H1 (cell line): ENCODE measurements around the gene AP4B1. TPM values are rescaled to one million over a fixed set of nuclear protein-coding genes. Genes with fewer than 3 reads are reported as not detected.

Experiments used
- CTCF ChIA-PET: fragments of 300-600 bp; sonication (Branson Sonifier 250); formaldehyde crosslinking; loops from one replicate; lab custom pipeline; 2021; ENCODE audit not compliant: partially characterized antibody; lab: Charles Lee
- POLR2A ChIA-PET: fragments of 300-600 bp; sonication (Branson Sonifier 250); formaldehyde crosslinking; loops from one replicate; lab custom pipeline; 2021; ENCODE audit warnings: inconsistent platforms; ENCODE audit not compliant: partially characterized antibody; lab: Charles Lee
- DNase-seq, 2 experiments: peaks; one replicate each; pipeline versions ENCODE4 v3.0.0 to v3.0.0-alpha.2; 2010 to 2022; ENCODE audit warnings: low spot score in 2 of 2, low read depth in 1 of 2, mixed read lengths in 1 of 2
- FAIRE-seq: peaks from 2 replicates; lab custom pipeline; 2011; peaks lifted over from hg19 to GRCh38; lab: Jason Lieb, UNC
- H2AFZ ChIP-seq: 2 replicates; pipeline ENCODE4 v1.8.1; 2012; ENCODE audit warnings: low read length, inconsistent platforms
- H2AK5ac ChIP-seq: 2 replicates; pipeline ENCODE4 v1.6.1; 2013; ENCODE audit warnings: low read depth, low read length
- H2BK120ac ChIP-seq: replicated peaks from 2 replicates; pipeline ENCODE3; 2013; ENCODE audit warnings: low read depth, low read length, inconsistent platforms
- H2BK12ac ChIP-seq: 2 replicates; pipeline ENCODE4 v1.6.1; 2013; ENCODE audit warnings: low read depth, low read length
- H2BK15ac ChIP-seq: 2 replicates; pipeline ENCODE4 v1.6.1; 2013; ENCODE audit warnings: low read length
- H2BK20ac ChIP-seq: 2 replicates; pipeline ENCODE4 v1.6.1; 2013; ENCODE audit warnings: low read length
- H2BK5ac ChIP-seq: 2 replicates; pipeline ENCODE4 v1.6.1; 2013; ENCODE audit warnings: low read depth, low read length
- H3K14ac ChIP-seq: 2 replicates; pipeline ENCODE4 v1.6.1; 2013; ENCODE audit warnings: inconsistent platforms; ENCODE audit not compliant: insufficient read length
- H3K18ac ChIP-seq: 2 replicates; pipeline ENCODE4 v1.6.1; 2013; ENCODE audit warnings: low read length; ENCODE audit errors: extremely low read depth
- H3K23ac ChIP-seq: 2 replicates; pipeline ENCODE4 v1.6.1; 2013; ENCODE audit warnings: inconsistent platforms; ENCODE audit not compliant: insufficient read length
- H3K23me2 ChIP-seq: 2 replicates; pipeline ENCODE4 v1.6.1; 2013; ENCODE audit warnings: low read depth, low read length
- H3K27ac ChIP-seq: 2 replicates; pipeline ENCODE4 v1.6.1; 2011; ENCODE audit warnings: low read depth, low read length, inconsistent platforms
- H3K27me3 ChIP-seq, 4 experiments: replicated peaks in 1 of 4; 1 replicate in 1 of 4; 2 replicates in 3 of 4; pipeline versions ENCODE4 v1.6.1 to v1.8.1; 2011 to 2013; ENCODE audit warnings: low read length in 3 of 4, mild to moderate bottlenecking in 3 of 4, inconsistent platforms in 2 of 4, mixed read lengths in 2 of 4, moderate library complexity in 1 of 4; ENCODE audit not compliant: control insufficient read depth in 3 of 4, insufficient read depth in 3 of 4; ENCODE audit errors: extremely low read depth in 1 of 4
- H3K36me3 ChIP-seq, 4 experiments: 2 replicates each; pipeline versions ENCODE4 v1.6.1 to v1.8.1; 2011 to 2013; ENCODE audit warnings: mild to moderate bottlenecking in 4 of 4, low read length in 3 of 4, moderate library complexity in 2 of 4, control low read depth in 1 of 4, inconsistent platforms in 1 of 4; ENCODE audit not compliant: insufficient read depth in 4 of 4, control insufficient read depth in 2 of 4
- H3K4ac ChIP-seq: replicated peaks from 2 replicates; pipeline ENCODE3; 2013; ENCODE audit warnings: low read length, low read depth, mixed read lengths, inconsistent platforms; ENCODE audit not compliant: insufficient read length
- H3K4me1 ChIP-seq, 4 experiments: replicated peaks in 1 of 4; 1 replicate in 1 of 4; 2 replicates in 3 of 4; pipeline versions ENCODE4 v1.6.1 to v1.8.1; 2011 to 2013; ENCODE audit warnings: low read length in 3 of 4, inconsistent platforms in 2 of 4, mixed read lengths in 1 of 4; ENCODE audit not compliant: insufficient read depth in 4 of 4, control insufficient read depth in 3 of 4
- H3K4me2 ChIP-seq, 2 experiments: 2 replicates each; pipeline versions ENCODE4 v1.6.1 to v1.8.1; 2011 to 2013; ENCODE audit warnings: low read depth in 2 of 2, low read length in 2 of 2, control low read depth in 1 of 2, inconsistent platforms in 1 of 2, mild to moderate bottlenecking in 1 of 2; ENCODE audit not compliant: insufficient read depth in 1 of 2
- H3K4me3 ChIP-seq, 4 experiments: fragments of 200-600, 300-600 bp in 1 of 4; sonication (generic), shearing (Covaris generic), sonication (Bioruptor Twin) in 1 of 4; 2 replicates each; pipeline versions ENCODE4 v1.5.1 to v1.8.1; 2011 to 2016; ENCODE audit warnings: low read length in 4 of 4, low read depth in 3 of 4, control low read depth in 2 of 4, inconsistent platforms in 2 of 4, mild to moderate bottlenecking in 2 of 4, mixed read lengths in 1 of 4, moderate library complexity in 1 of 4; ENCODE audit not compliant: insufficient read depth in 2 of 4; ENCODE audit errors: extremely low read depth in 1 of 4
- H3K56ac ChIP-seq: replicated peaks from 2 replicates; pipeline ENCODE3; 2013; ENCODE audit warnings: low read depth, mild to moderate bottlenecking, mixed read lengths, low read length, inconsistent platforms; ENCODE audit not compliant: insufficient read length
- H3K79me1 ChIP-seq: 2 replicates; pipeline ENCODE4 v1.6.1; 2013; ENCODE audit warnings: low read depth, low read length, control low read depth
- H3K79me2 ChIP-seq, 2 experiments: 2 replicates each; pipeline versions ENCODE4 v1.6.1 to v1.8.1; 2012 to 2013; ENCODE audit warnings: low read length in 2 of 2, mild to moderate bottlenecking in 2 of 2, inconsistent platforms in 1 of 2; ENCODE audit not compliant: insufficient read depth in 2 of 2, control insufficient read depth in 1 of 2
- H3K9ac ChIP-seq, 4 experiments: replicated peaks in 1 of 4; 1 replicate in 1 of 4; 2 replicates in 3 of 4; pipeline versions ENCODE4 v1.6.1 to v1.8.1; 2011 to 2013; ENCODE audit warnings: low read depth in 3 of 4, low read length in 3 of 4, control low read depth in 2 of 4, mild to moderate bottlenecking in 2 of 4, moderate library complexity in 2 of 4, inconsistent platforms in 1 of 4; ENCODE audit errors: extremely low read depth in 1 of 4
- H3K9me3 ChIP-seq, 2 experiments: 2 replicates each; pipeline versions ENCODE4 v1.6.1 to v1.8.1; 2012 to 2013; ENCODE audit warnings: mild to moderate bottlenecking in 2 of 2, moderate library complexity in 2 of 2, control low read depth in 1 of 2, inconsistent platforms in 1 of 2, low read depth in 1 of 2, low read length in 1 of 2, mixed read lengths in 1 of 2; ENCODE audit not compliant: insufficient read depth in 2 of 2
- H4K20me1 ChIP-seq, 2 experiments: replicated peaks in 1 of 2; 2 replicates each; pipeline versions ENCODE3 to v1.8.1; 2011 to 2013; ENCODE audit warnings: inconsistent platforms in 2 of 2, low read length in 2 of 2, mild to moderate bottlenecking in 1 of 2; ENCODE audit not compliant: insufficient read depth in 2 of 2, control insufficient read depth in 1 of 2
- H4K5ac ChIP-seq: 2 replicates; pipeline ENCODE4 v1.6.1; 2013; ENCODE audit warnings: low read length, low read depth, mixed read lengths, inconsistent platforms; ENCODE audit not compliant: insufficient read length
- H4K8ac ChIP-seq: 2 replicates; pipeline ENCODE4 v1.8.0; 2013; ENCODE audit warnings: mild to moderate bottlenecking, moderate library complexity, low read length, inconsistent platforms; ENCODE audit not compliant: insufficient read depth; ENCODE audit errors: extremely low read depth
- H4K91ac ChIP-seq: replicated peaks from 2 replicates; pipeline ENCODE3; 2013; ENCODE audit warnings: low read length, mixed read lengths, inconsistent platforms; ENCODE audit not compliant: insufficient read length
- BACH1 ChIP-seq: IDR thresholded peaks from 2 replicates; pipeline ENCODE4 v1.6.1; 2012; ENCODE audit warnings: low read length, improper control_type of control experiment
- CTBP2 ChIP-seq: IDR thresholded peaks from 2 replicates; pipeline ENCODE4 v1.7.0; 2011; ENCODE audit warnings: borderline replicate concordance, mild to moderate bottlenecking, moderate library complexity, mixed read lengths, low read length; ENCODE audit not compliant: insufficient read depth, insufficient read length
- EGR1 ChIP-seq: IDR thresholded peaks from 2 replicates; pipeline ENCODE4 v1.6.1; 2011; ENCODE audit warnings: low read depth, low read length, borderline replicate concordance
- HDAC6 ChIP-seq: IDR thresholded peaks from one replicate; pipeline ENCODE4 v1.7.1; 2012; ENCODE audit warnings: low read depth, mild to moderate bottlenecking, inconsistent platforms, low read length, moderate library complexity
- JUN ChIP-seq: IDR thresholded peaks from 2 replicates; pipeline ENCODE4 v1.6.1; 2011; ENCODE audit warnings: low read depth, mild to moderate bottlenecking, improper control_type of control experiment, low read length
- KDM1A ChIP-seq: fragments of 200-600, 300-600 bp; sonication (generic); IDR thresholded peaks from 2 replicates; pipeline ENCODE4 v1.7.1; 2016; ENCODE audit warnings: mild to moderate bottlenecking, low read length, borderline replicate concordance
- KDM4A ChIP-seq: IDR thresholded peaks from one replicate; pipeline ENCODE4 v1.7.1; 2012; ENCODE audit warnings: low read depth, mild to moderate bottlenecking, moderate library complexity, low read length, inconsistent platforms; ENCODE audit not compliant: severe bottlenecking
- NRF1 ChIP-seq: IDR thresholded peaks from 2 replicates; pipeline ENCODE4 v1.6.1; 2011; ENCODE audit warnings: mild to moderate bottlenecking, low read depth, low read length, improper control_type of control experiment
- POLR2A ChIP-seq, 2 experiments: IDR thresholded peaks; 1 replicate in 1 of 2; 2 replicates in 1 of 2; pipeline ENCODE4 v1.6.1; 2011; ENCODE audit warnings: low read depth in 2 of 2, low read length in 2 of 2, mild to moderate bottlenecking in 2 of 2; ENCODE audit errors: control extremely low read depth in 1 of 2
- POLR2AphosphoS5 ChIP-seq: IDR thresholded peaks from 2 replicates; pipeline ENCODE4 v1.6.1; 2011; ENCODE audit warnings: low read depth, low read length
- SIN3A ChIP-seq, 2 experiments: IDR thresholded peaks in 1 of 2; conservative IDR thresholded peaks in 1 of 2; 2 replicates each; pipeline ENCODE4 v1.6.1; 2011 to 2012; ENCODE audit warnings: low read length in 2 of 2, improper control_type of control experiment in 1 of 2, low read depth in 1 of 2, mild to moderate bottlenecking in 1 of 2
- SIRT6 ChIP-seq: IDR thresholded peaks from one replicate; pipeline ENCODE4 v1.7.1; 2012; ENCODE audit warnings: low read length, inconsistent platforms
- SRF ChIP-seq: IDR thresholded peaks from 2 replicates; pipeline ENCODE4 v1.6.1; 2011; ENCODE audit warnings: mild to moderate bottlenecking, low read depth, low read length, moderate library complexity
- WGBS, 2 experiments: shearing (Covaris generic) in 1 of 2; methylation state at CpG; one replicate each; pipeline versions ENCODE4 v1.1.6 to v1.1.7; 2013 to 2015; ENCODE audit warnings: low lambda C conversion rate in 2 of 2, mixed read lengths in 2 of 2, inconsistent platforms in 1 of 2, low coverage in 1 of 2, missing lambda C conversion rate in 1 of 2; ENCODE audit not compliant: insufficient replicate concordance in 2 of 2, insufficient coverage in 1 of 2, insufficient read length in 1 of 2; ENCODE audit errors: extremely low coverage in 1 of 2, missing lambda C conversion rate in 1 of 2; 5-methylcytosine and 5-hydroxymethylcytosine counted together
- polyA plus RNA-seq, 7 experiments: library from polyadenylated mRNA; depleted of rRNA in 3 of 7; stranded (reverse) in 5 of 7; unstranded in 2 of 7; fragments of >200 nt in 5 of 7; fragments of 200-250 nt in 2 of 7; gene quantifications; 1 replicate in 5 of 7; 2 replicates in 1 of 7; 4 replicates in 1 of 7; pipeline versions ENCODE4 v1.2.1 to v1.2.3, GENCODE V29; 2011 to 2013; ENCODE audit warnings: missing spikeins in 2 of 7, mixed read lengths in 2 of 7
- total RNA-seq: library from RNA; stranded (reverse); fragmentation: NEBNext Ultra II Directional; extraction: Animal tissue kit (Norgen Biotek cat#: 25700); gene quantifications from 2 replicates; pipeline ENCODE4 v1.2.1, GENCODE V29; 2021

Gene AP4B1
- total and polyA plus RNA-seq, 2 of the 8 experiments (the other 6 are each of a cell fraction or from before 2014, with no cell fraction given) = 8.9 to 9.0 TPM

DNA sequence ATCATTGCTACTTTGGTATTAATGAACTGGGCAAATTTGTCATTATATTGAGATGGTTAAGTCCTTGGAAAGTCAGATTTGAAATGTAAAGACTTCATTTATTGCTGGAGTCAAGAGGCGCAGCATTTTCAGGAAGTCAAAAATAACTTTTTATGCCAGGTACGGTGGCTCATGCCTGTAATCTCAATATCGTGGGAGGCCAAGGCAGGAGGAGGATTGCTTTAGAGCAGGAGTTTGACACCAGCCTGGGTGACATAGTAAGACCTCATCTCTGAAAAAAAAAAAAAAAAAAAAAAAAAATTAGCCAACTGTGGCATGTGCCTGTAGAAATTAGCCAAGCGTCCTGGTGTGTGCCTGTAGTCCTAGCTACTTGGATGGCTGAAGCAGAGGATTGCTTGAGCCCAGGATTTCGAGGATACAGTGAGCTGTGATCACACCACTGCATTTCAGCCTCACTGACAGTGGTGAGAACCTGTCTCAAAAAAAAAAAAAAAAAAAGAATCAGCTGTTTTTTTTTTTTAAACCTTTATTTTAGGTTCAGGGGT, 30.0 kb upstream of the AP4B1 start:
- peaks cover 0 to 11% of the 10 kb centered on the region in 2 experiments for H4K20me1 ChIP-seq
- CTCF ChIA-PET = interaction anchor here (0.6 to 1.7 kb wide), 4 partner anchors 12 to 300 kb away, joined by 3 to 4 read pairs (median 3); no protein-coding TSS in a partner anchor

More for the DNA sequence above, 30.0 kb upstream of the AP4B1 start:
- Histone ChIP-seq H2AFZ (no peak overlapping the region), H3K56ac (no peak overlapping the region), H3K79me2 (peaks cover 23 to 95% of the 10 kb centered on the region in 2 experiments), H2BK20ac (no peak overlapping the region), H3K4me2 (no peak overlapping the region), H3K9ac (no peak overlapping the region), H4K5ac (no peak overlapping the region), H2BK120ac (no peak overlapping the region), H2BK5ac (no peak overlapping the region), H3K27me3 (no peaks in the 10 kb centered on the region), H3K36me3 (no peaks in the 10 kb centered on the region), H3K23me2 (peaks cover 8% of the 10 kb centered on the region; the same call in 1 of the 2 replicates), H3K27ac (no peak overlapping the region), H4K91ac (no peak overlapping the region), H3K9me3 (no peaks in the 10 kb centered on the region), H4K8ac (no peak overlapping the region), H2AK5ac (no peak overlapping the region), H2BK12ac (no peak overlapping the region), H3K18ac (no peak overlapping the region), H3K14ac (no peak overlapping the region), H3K4me3 (no peak overlapping the region), H3K4ac (no peak overlapping the region), H2BK15ac (no peak overlapping the region), H3K4me1 (peaks cover 0 to 3% (median 1%) of the 10 kb centered on the region in 4 experiments; a peak in 5 of 7 replicates), H3K23ac (no peak overlapping the region), H3K79me1 (peaks cover 7% of the 10 kb centered on the region)
- TF ChIP-seq JUN (no peak), POLR2A (IDR thresholded peaks at IDR 0.05; ENCODE audit: control extremely low read depth in 1 of 2, low read depth in 2 of 2, low read length in 2 of 2) (no peak), HDAC6 (no peak), SIN3A (conservative IDR thresholded peaks at IDR 0.05 in 1 of 2, IDR thresholded peaks at IDR 0.05 in 1 of 2; ENCODE audit: low read depth in 1 of 2, low read length in 2 of 2) (no peak), BACH1 (no peak), NRF1 (no peak), KDM4A (no peak), SRF (no peak), KDM1A (no peak), POLR2AphosphoS5 (no peak), CTBP2 (no peak), EGR1 (no peak), SIRT6 (no peak)
- 89% methylated on average over 5 of the region's 5 CpGs; no CpG with 5 or more reads in 1 of the 2 experiments for WGBS, 2 experiments
- no peak for DNase-seq
- POLR2A ChIA-PET = no interaction called here
- FAIRE-seq = no peak
